HFFc6 (cell line): ENCODE measurements around the gene CD200. TPM values are rescaled to one million over a fixed set of nuclear protein-coding genes. Genes with fewer than 3 reads are reported as not detected.

Experiments used
- DNase-seq: peaks from one replicate; pipeline ENCODE4 v3.0.0-alpha.2; 2018
- H3K27ac Mint-ChIP-seq: 2 replicates; pipeline ENCODE4 v1.8.0; 2020; ENCODE audit warnings: mild to moderate bottlenecking, mixed read lengths
- H3K27me3 Mint-ChIP-seq: 2 replicates; pipeline ENCODE4 v1.8.0; 2021; ENCODE audit warnings: mild to moderate bottlenecking, moderate library complexity, mixed read lengths; ENCODE audit not compliant: insufficient read depth
- H3K36me3 Mint-ChIP-seq: 2 replicates; pipeline ENCODE4 v1.8.0; 2021; ENCODE audit warnings: low read depth, mixed read lengths
- H3K4me1 Mint-ChIP-seq: 2 replicates; pipeline ENCODE4 v1.8.0; 2020; ENCODE audit warnings: low read depth, mixed read lengths
- H3K4me3 Mint-ChIP-seq: 2 replicates; pipeline ENCODE4 v1.8.0; 2020; ENCODE audit warnings: mild to moderate bottlenecking, moderate library complexity, mixed read lengths
- H3K9me3 Mint-ChIP-seq: 2 replicates; pipeline ENCODE4 v1.8.0; 2020; ENCODE audit warnings: mild to moderate bottlenecking, mixed read lengths
- CTCF ChIP-seq: fragments of 200-600 bp; sonication (generic); IDR thresholded peaks from 2 replicates; pipeline ENCODE4 v1.5.0; 2021; ENCODE audit warnings: antibody characterized with exemption, mild to moderate bottlenecking
- total RNA-seq, 6 experiments: library from RNA; stranded (reverse); fragmentation: NEBNext Ultra II Directional; extraction: Animal tissue kit (Norgen Biotek cat#: 25700); gene quantifications; 2 replicates in 1 of 6; 3 replicates in 5 of 6; pipeline ENCODE4 v1.2.3, GENCODE V29; 2021

CD200 gene
- total RNA-seq, 6 experiments from 2014 or later, result not detected

- H3K4me3 Mint-ChIP-seq, result no peak overlapping the region
- H3K36me3 Mint-ChIP-seq, result no peaks in the 10 kb centered on the region
- peaks cover 5% of the 10 kb centered on the region for H3K4me1 Mint-ChIP-seq
- no peaks in the 10 kb centered on the region; the same call in 1 of the 2 replicates for H3K27me3 Mint-ChIP-seq
- no peak for TF ChIP-seq CTCF
- no peak overlapping the region for H3K27ac Mint-ChIP-seq
- DNase-seq, result no peak
- no peaks in the 10 kb centered on the region for H3K9me3 Mint-ChIP-seq
These were observed 51.8 kb downstream of the CD200 start for GRCh38 chr3:112384769-112385168.

- Mint-ChIP-seq H3K4me1 (peaks cover 45% of the 10 kb centered on the region), H3K27me3 (no peaks in the 10 kb centered on the region; the same call in 1 of the 2 replicates), H3K36me3 (peaks cover 6% of the 10 kb centered on the region), H3K9me3 (no peaks in the 10 kb centered on the region), H3K27ac (no peak overlapping the region), H3K4me3 (no peak overlapping the region)
- DNase-seq, result no peak
- TF ChIP-seq CTCF, result no peak
These were observed 56.0 kb downstream of the CD200 start for GRCh38 chr3:112388972-112389371.

- TF ChIP-seq CTCF, result no peak
- DNase-seq, result no peak
- H3K9me3 Mint-ChIP-seq, result no peaks in the 10 kb centered on the region
- peaks cover 6% of the 10 kb centered on the region for H3K36me3 Mint-ChIP-seq
- H3K4me3 Mint-ChIP-seq, result no peak overlapping the region
- H3K27me3 Mint-ChIP-seq, result no peaks in the 10 kb centered on the region; the same call in 1 of the 2 replicates
- peak overlapping the region; percentile 62 for H3K27ac Mint-ChIP-seq
- peaks cover 51% of the 10 kb centered on the region for H3K4me1 Mint-ChIP-seq
These were observed 57.0 kb downstream of the CD200 start for GRCh38 chr3:112389961-112390360.

- H3K27me3 Mint-ChIP-seq, result no peaks in the 10 kb centered on the region
- TF ChIP-seq CTCF, result no peak
- DNase-seq, result peak; percentile 76
- peaks cover 60% of the 10 kb centered on the region for H3K4me1 Mint-ChIP-seq
- no peaks in the 10 kb centered on the region for H3K9me3 Mint-ChIP-seq
- peaks cover 6% of the 10 kb centered on the region for H3K36me3 Mint-ChIP-seq
- H3K27ac Mint-ChIP-seq, result peak overlapping the region; percentile 91
- H3K4me3 Mint-ChIP-seq, result peak overlapping the region; percentile 71
These were observed 58.1 kb downstream of the CD200 start for GRCh38 chr3:112390783-112391641.

GRCh38 chr3:112391648-112392047 is 58.7 kb downstream of the CD200 start:
- Mint-ChIP-seq H3K9me3 (no peaks in the 10 kb centered on the region), H3K27me3 (no peaks in the 10 kb centered on the region), H3K4me3 (peak overlapping the region; percentile 71; the same call in 1 of the 2 replicates), H3K27ac (peak overlapping the region; percentile 91), H3K4me1 (peaks cover 60% of the 10 kb centered on the region), H3K36me3 (peaks cover 6% of the 10 kb centered on the region)
- TF ChIP-seq CTCF, result no peak
- no peak for DNase-seq
